ENCODE data around the gene KRT1.

The KRT1 gene

DNA sequence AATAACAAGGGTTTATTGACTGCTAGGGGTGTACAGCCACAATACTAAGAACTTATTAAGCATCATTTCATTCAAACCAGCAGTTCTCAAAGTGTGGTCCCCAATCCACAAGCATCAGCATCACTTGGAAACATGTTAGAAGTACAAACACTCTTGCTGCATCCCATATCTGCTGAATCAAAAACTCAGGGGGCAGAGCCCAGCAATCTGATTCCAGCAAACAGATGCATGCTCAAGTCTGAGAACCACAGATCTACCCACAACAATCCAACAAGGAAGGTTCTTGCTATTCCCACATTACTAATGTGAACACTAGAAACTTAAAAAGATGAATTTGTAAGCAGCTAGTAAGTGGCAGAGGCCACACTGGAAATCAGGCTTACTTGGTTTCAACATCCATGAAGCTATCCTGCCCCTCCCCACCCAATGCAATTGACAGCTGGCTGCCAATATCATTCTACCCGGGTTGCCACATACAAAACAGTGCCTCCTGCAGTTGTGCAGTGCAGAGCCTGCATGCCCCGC, 16.9 kb upstream of the KRT1 start:
- no peak for DNase-seq

GRCh38 chr12:52696588-52696987, 16.4 kb upstream of the KRT1 start:
- no peak for DNase-seq

- DNase-seq: no peak
Observed at GRCh38 chr12:52695039-52695438, 14.8 kb upstream of the KRT1 start.

DNA sequence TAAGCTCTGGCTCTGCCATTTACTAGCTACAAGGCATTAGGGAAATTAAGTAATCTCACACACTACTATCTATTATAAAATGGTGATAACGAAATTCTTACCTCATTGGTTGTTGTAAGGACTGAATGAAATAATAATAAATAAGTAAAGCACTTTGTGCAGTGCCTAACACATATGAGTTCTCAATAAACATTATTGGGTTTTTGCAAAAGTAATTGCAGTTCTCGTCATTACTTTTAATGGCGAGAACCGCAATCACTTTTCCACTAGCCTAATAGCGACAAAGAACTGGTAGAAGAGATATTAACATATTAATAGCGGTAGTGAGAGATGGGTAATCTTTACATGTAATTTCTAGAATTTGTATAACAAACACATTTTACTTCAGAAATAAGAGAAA, 13.9 kb upstream of the KRT1 start:
- DNase-seq: no peak

DNA sequence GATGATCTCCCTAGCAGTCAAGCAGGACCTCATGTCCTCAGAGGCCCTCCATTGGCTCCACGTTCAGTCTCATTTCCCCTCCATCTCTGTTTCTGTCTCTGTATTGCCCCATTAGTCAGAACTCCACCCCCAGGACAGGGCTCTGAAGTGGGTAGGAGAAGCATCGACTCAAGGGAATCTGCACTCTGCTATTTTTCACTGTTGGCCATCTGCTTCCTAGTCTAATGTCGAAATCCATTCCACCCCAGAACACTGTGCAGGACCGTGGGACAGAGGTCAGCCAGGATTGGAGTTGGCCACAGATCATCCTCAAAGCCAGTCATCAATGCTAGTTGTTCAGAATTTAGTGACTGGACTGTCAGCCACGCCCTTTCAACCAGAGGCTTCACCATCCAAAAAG, 13.1 kb upstream of the KRT1 start:
- no peak for DNase-seq

GRCh38 chr12:52692254-52692653, 12.0 kb upstream of the KRT1 start:
- DNase-seq: no peak

GRCh38 chr12:52691841-52692150, 11.6 kb upstream of the KRT1 start:
- no peak for DNase-seq

DNA sequence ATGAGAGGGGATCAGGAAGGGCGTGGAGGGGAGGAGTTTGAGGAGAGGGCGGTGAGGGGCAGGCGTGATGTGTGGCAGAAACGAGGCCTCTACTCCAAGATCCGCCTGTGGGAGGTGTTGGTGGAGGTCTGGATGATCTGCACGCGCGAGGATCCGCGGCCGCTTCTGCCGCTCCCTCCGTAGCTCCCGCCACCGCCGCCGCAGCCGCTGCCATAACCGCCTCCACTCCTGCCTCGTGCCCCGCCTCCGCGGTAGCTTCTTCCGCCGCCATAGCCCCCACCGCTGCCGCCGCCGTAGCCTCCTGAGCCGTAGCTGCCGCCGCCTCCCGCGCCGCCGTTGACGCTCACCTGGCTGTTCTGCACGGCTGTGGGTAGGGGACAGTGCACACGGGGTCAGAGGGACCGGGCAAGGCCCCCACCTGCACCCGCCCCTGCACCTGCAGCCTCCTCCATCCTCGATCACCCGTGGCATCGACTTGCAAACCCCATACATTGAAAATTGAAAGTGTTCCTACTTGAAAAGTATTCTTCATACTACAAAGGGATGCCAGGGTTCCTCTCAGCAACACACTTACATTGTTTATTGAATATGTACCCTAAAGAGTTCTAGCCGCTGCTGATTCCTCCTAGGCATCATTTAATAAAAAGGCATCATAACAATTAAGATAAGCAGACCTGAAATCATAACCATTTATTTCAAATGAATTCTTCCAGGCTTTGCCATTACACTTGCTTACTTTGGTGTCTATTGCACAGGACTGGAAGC, 11.1 kb upstream of the KRT1 start:
- DNase-seq: peak; percentile 63

DNA sequence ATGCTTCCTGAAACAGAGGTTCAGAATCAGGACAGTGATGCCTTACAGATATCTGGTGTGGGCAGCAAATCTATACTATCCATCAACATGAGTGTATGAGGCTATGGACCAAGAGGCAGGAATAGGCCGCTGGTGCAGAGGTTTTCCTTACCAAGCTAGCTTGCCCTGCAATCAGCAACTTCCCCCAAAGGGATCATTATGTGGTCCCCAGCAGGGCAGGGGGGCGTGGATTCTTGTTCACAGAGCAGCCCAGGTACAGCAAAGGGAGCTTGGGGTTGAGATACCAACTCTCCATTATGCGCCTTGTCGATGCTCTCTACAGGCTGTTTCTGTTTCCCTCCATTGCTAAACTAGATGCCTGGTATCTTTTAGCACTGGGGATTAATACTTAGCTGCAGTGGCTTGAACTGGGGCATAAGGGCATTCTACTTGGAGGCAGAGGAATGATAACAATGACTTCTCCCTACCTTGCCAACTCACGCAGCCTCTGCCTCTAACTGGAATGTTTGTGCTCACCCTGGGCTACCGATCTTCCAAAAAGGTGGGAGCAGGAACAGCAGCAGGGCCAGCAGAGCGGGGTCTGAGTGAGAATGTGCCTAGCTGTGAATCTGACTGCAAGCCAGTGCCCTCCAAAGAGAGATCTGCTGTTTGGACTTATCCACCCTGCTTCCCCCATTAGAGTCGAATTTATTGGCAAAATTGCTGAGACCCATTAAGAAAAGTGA, 10.3 kb upstream of the KRT1 start:
- no peak for DNase-seq

DNA sequence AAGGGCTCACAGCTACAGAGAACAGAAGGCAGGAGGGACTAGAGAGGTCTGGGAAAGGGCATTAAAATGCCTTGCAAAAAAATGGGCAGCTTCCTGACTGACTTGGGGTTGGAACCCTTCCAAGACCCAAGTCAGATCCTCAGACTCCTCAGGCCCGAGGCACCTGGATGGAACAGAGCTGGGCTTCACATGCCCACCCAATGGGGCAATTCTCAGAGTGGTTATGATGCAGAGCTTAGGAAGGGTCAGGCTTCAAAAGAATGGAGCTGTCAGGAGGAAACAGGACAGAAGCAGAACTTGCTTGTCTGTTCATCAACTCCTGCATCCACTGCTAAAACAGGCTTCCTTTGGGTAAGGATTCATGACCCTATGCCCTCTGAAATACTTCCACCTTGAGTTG, 9.7 kb upstream of the KRT1 start:
- DNase-seq: no peak

DNA sequence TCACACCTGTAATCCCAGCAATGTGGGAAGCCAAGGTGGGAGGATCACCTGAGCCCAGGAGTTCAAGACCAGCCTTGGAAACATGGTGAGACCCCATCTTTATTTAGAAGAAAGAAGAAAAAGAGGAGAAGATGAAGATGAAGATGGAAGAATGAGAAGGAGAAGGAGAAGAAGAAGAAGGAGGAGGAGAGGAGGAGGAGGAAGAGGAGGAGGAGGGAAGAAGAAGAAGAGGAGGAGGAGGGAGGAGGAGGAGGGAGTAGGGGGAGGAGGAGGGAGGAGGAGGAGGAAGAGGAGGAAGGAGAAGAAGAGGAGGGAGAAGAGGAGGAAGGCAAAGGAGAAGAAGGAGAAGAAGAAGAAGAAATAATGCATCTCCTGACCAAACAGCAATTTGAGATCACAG, 9.0 kb upstream of the KRT1 start:
- DNase-seq: no peak

DNA sequence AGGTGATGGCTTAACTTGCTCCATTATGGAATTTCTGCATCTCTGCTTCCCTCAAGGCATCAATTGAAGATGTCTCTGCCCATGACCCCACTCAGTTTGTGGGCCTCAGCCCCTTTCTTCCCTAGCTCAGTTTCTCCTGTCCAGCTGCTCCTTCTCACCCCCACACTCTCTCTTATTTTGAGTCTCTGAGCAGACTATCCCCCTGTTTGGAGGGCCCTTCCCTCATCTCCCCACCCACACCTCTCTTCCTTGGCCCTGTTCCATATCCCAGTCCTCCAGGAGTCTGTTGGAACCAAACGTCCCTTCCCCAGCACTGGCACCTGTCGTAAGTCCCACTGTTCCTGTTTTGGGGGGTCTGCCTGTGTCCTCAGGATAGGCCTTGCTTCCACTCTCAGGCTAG, 8.3 kb upstream of the KRT1 start:
- no peak for DNase-seq

DNA sequence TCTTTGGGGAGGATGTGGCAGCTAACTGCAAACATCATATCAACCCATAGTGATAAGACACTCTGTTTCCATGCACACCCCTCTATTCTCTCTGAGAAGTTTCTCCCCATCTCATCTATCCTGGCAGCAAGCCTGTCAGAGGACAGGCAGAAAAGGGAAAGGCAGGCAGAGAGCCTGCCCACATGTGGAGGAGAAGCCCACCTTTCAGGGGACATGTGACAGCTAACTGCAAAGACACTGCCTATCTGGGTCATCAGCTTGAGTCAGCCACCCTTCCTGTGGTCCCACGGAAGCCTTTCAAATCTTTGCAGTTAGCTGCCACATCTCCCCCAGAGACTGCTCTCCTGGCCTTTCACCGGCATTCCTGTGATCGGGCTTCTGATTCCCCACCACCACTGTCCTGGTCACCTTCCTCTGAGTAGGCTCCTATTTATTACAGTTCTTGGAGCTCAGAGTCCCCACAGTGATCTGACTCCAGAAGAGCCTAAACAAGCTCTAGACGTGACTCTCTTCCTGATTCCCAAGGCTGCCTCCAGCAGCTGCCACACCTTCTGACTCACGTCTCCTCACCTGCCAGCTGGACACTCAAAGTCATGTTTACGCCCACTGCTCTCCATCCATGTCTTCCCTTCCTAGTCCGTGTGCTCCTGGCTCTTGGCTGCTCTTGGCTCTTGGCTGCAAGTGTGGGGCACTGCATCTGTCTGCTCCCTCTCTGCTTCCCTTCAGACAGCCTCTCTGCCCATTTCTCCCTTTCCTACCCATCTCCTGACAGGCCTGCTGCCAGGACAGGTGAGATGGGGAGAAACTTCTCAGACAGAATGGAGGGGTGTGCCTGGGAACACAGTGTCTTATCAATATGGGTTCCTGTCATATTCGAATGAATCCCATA, 7.5 kb upstream of the KRT1 start:
- DNase-seq: no peak

DNA sequence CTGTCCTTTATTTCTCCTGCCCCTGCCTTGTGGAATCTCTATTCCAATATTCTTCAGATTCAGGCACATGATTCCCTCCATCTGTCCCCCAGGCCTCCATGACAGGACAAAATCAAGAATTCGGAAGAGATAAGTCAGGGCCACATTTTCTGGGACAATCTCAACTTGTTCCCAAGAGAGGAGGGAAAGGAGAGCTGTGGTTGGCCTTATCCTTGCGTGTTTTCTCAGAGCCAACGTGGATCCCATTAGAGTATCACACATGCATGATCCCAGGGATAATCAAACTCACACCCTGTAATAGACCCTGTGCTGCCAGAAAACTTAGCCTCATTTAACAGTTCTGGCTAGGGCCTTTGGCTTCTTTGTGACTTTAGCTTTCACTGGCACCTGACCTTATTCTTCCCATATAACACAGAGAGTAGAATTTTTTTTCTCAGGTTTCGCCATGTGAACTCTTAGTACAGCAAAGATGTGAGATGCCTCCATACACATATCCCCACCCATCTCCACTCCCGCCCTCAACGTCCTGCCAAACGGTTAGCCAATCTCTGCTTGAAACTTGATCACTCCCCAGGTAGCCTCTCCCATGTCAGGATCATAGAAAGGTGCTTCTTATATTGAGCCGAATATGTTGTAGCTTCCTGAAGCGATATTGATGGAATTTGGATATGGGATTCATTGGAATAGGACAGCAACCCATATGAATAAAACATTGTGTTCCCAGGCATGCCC, 6.7 kb upstream of the KRT1 start:
- no peak for DNase-seq

GRCh38 chr12:52686063-52686462, 5.9 kb upstream of the KRT1 start:
- no peak for DNase-seq

DNA sequence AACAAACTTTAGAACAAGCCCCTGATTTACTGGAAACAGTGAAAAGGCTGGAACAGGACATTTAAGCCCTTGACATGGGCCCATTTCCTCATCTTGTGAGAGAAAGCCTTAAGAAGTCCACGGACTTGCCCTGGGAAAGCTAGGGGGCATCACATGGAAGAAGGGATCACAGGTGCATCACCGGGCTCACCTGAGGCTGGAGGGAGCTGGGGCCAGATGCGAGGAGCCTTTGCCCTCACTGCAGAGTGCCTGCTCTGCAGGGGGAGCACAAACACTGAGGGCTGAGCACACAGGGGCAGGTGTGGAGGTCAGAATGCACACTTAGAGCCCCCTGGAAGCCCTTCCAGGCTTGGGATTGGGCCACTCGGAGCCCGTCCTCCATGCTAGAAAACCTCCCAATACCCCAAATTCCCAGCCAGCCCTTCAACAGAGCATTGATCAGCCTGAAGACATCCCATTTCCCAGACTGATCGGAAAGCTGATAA, 5.2 kb upstream of the KRT1 start:
- DNase-seq: no peak

GRCh38 chr12:52684431-52684830, 4.2 kb upstream of the KRT1 start:
- no peak for DNase-seq

DNA sequence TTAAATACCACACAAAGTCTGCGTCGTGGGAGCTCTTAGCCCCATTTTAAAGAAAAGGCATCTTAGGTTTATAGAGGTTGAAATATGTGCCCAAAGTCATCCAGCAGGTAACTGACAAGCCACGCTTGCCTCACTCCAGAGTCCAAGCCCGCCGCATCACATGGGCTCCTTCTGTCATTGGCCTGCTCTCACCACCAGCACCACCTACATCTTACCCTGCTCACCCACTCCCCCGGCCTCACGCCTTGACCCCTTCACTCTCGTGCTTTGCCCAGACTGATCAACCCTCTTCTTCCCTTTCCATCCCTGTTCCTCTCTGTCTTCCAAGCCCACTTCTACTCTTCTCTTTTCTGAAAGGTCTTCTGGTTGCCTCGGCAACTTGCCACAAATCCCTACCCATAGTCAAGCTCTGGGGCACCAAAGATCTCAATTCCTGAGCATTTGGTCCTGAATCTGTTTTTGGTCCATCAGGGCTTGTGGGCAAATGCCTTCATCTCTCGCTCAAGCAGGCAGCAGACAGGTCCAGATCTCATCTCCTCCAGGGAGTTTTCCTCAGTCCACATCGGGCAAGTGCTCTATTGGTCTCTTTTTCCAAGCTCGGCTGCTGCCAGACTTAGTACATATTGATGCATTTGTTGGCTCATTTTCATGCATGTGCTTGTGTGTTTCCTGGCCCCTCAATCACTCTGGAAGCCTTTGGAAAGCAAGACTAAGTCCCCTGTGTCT, 3.5 kb upstream of the KRT1 start:
- DNase-seq: no peak

- DNase-seq: no peak
Observed at GRCh38 chr12:52682938-52683574, 2.8 kb upstream of the KRT1 start.

DNA sequence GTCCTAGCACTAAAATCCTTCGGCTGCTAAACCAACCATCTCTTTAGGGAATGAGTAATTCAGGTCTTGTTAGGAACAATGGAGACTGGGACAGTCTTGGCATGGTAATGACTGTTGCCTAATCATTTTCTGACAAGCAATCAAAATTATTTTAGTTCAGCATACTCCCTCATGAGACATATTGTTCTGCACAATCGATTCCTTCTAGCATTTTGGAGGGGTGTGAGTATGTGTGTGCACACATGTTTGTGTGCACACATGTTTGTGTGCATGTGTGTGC, 2.1 kb upstream of the KRT1 start:
- no peak for DNase-seq

- peak; percentile 30 for DNase-seq
Observed at GRCh38 chr12:52681526-52682380, 1.5 kb upstream of the KRT1 start.
